HG02885 (cell line): ENCODE results near the gene P3R3URF.

ENCODE experiments used
- ATAC-seq: cut with Tn5 transposase; IDR thresholded peaks from one replicate; pipeline ENCODE4 v1.9.1; 2021; ENCODE audit warnings: mild to moderate bottlenecking; ENCODE audit not compliant: unreplicated experiment, poor library complexity

P3R3URF gene

GRCh38 chr1:46174448-46175231 lies 1.6 kb downstream of the P3R3URF start, which contains the start of gene TSPAN1:
Gene TSPAN1, plus strand, starts transcription at chr1:46175087. Its CDS starts 6,021 bp downstream, at chr1:46181108.
- ATAC-seq: no peak

DNA sequence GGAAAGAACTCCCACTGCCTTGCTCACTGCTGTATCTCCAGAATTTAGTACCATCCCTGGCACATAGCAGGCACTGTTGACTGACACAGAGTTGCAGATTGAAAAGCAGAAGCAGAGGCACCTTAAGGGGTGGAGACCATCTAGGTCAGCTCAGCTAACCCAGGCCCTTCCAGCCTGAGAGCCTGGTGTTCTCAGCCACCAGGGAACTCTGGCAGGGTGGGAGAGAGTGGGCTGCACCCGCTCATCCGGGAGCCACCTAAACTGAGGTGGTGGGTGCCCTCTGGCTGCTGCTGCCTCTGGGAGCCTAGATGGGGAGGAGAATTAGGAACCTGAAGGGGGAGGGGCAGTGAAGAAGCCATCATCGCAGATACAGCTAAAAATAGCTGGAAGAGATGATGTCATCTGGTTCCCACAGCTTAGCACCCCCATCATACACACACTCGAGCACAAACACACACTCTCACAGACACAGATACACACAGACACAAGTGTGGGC lies 2.9 kb downstream of the P3R3URF start:
- ATAC-seq: no peak

- ATAC-seq: no peak
Observed at GRCh38 chr1:46172321-46172720, 4.0 kb downstream of the P3R3URF start.

GRCh38 chr1:46171871-46172270 lies 4.4 kb downstream of the P3R3URF start:
- no peak for ATAC-seq

DNA sequence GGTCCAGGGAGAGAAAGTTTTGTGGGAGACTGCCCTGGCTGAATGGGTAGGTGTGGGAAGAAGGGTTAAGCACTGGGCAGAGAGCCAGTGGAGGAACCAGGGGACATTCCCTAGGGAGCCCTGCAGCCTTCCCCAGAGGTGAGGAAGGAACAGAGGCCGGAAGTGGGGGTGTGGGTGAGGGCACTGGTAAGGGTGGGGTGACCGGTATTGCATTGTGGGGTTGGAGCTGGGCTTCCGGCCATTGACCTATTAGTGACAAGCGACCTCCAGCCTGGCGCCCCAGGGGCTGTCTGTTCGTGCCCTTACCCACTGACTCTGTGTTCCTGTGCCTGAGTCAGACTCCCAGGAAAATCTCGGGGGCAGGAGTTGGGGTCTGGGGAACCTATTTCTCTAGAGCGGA lies 4.9 kb downstream of the P3R3URF start:
- ATAC-seq: no peak

DNA sequence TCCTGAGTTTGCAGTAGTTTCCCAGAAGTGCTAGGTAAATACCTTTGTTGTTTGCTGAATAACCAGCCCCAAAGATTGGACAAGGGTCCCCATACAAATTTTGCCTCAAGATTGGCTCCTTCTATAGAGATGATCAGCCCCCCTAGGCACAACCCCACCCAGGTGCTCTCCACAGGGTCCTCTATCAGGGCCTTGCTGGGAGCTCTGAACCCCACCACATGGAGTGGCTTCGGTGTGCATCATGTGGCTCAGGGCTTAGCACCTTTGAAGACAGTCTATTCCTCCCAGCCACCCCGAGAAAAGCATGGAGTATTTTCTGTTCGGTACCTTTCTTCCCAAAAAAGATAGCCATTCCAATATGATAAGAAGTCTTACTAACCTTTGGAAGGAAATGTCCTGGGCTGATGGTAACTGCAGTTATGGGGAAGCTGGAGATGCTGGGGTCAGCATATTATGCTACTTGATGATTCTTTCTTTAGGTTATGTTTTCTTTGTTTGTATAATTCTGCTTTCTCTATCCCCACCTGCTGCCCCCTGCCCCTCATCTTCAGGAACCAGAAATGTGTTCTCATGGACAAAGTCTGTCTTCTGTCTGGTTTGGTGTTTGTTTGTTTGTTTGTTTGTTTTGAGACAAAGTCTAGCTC lies 6.4 kb downstream of the P3R3URF start:
- no peak for ATAC-seq

DNA sequence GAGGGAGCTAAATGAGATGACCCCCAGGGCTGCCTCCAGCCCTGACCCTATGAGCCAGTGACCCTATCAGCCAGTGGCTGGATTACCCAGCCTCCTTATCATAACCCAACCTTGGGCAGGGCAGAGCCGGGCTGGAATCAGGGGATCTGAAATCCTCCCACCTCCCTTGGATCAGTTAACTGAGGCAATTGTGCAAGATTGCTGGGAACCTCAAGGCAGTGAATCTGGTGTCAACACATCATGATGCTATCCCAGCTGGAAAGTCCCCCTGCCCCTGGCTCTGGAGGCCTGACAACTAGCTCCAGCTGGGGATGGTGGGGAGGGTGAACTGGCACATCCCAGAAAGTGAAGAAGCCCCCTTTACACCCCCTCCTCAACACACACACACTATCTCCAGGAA lies 7.8 kb downstream of the P3R3URF start:
- no peak for ATAC-seq

DNA sequence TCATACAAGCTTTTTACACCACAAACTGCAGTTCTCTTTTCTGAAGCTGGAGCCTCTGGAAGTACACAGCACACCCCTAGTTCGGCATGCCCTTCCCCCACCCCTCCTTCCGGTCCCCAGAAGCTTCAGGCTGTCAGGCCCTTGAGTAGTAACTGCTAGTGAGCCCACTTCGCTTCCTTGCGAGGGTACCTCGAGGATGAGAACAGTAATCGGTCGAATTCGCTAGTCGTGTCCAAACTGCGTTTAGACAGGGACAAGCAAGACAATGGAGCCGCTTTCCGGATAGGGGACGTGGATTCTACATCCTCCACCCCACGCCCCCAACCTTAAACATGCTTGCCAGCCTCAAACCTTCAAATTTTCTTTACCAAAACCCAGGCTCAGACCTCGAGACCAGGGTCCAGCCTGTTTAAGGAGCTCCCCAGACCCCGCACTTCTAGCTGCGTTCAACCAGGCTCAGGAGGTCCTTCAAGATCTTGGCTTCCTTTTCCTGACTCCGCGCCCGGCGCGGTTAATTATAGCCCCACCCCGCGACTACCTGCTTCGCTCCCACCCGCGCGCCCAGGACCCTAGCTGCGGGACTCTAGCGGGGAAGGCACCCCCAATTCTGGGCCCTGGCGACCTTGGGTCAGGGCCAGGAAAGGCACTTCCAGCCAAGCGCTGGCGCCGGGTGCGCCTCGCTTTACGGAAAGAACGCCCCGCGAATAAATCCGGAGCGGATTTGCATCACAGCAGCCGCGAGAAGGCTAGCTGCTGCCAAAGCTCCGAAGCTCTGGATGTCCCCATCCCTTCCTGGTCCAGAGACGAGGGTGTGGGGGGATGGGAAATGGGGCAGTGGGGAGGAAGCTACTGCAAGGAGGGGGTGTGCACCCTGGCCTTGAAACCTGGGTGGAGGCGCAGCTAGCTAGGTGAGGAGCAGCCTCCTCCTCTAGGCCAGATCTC lies 9.5 kb downstream of the P3R3URF start:
- no peak for ATAC-seq

- ATAC-seq: no peak
Observed at GRCh38 chr1:46160212-46160611, 16.1 kb downstream of the P3R3URF start.

DNA sequence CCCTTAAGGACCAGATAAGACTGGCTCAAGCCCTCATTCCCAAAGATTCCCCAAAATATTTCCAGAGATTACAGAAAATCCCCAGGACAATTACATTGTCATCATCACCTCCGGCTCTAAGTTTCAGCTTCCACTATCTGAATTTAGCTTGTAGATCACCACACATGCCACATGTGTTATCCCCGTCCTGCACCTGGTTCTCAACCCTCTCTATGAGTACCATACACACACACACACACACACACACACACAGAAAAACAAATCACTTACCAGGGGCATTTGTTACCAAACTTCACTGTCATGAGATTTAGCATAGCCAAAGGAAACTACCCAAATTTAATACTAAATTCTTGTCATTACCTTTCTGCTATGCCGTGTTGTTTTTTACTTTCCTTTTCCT lies 16.8 kb downstream of the P3R3URF start:
- ATAC-seq: no peak

GRCh38 chr1:46158312-46159281 lies 17.7 kb downstream of the P3R3URF start:
- no peak for ATAC-seq

- no peak for ATAC-seq
Observed at GRCh38 chr1:46157916-46158311, 18.4 kb downstream of the P3R3URF start.

GRCh38 chr1:46153732-46154131 lies 22.6 kb downstream of the P3R3URF start:
- ATAC-seq: no peak

- ATAC-seq: no peak
Observed at GRCh38 chr1:46153228-46153627, 23.1 kb downstream of the P3R3URF start.

DNA sequence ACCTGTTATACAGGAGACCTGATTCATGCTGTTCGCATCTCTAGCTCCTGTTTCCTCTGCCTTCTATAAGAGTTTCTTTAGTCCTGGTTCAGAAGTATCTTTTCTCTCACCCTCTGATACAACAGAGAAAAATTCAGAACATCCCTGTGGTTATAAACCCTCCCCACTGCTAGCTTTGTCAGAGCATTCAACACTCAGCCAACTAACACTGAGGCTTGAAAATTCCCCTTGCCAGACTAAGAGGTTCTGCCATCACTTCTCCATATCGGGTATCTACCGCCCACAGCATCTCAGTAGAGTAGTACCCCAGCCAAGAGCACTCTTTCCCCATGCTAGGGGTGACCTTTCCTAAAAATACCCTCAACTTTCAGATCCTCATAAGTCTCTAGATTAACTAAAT lies 24.3 kb downstream of the P3R3URF start:
- ATAC-seq: no peak

- ATAC-seq: no peak
Observed at GRCh38 chr1:46150085-46150484, 26.2 kb downstream of the P3R3URF start.

DNA sequence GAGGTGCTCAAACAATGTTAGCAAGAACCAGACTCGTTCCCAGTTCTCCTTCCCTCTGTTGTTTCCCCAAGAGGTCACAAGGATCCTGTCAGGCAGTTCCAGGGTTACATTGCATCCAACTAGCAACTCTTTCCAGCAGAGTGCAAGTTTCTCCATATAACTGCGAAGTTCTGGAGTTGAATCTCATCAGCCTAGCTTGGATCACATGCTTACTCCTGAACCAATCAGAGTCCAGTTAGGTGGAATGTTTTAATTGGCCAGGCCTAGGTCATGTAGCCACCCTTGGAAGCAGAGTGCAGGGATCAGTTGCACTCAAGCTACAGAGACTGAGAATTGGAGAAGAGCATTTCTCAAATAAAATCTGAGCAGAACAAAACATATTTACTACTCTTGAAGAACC lies 28.0 kb downstream of the P3R3URF start:
- no peak for ATAC-seq

GRCh38 chr1:46137916-46138315 lies 38.4 kb downstream of the P3R3URF start:
- ATAC-seq: no peak

GRCh38 chr1:46136711-46137110 lies 39.6 kb downstream of the P3R3URF start:
- no peak for ATAC-seq
